ENCODE data around the gene TMPRSS9. TPM values are rescaled to one million over a fixed set of nuclear protein-coding genes. Genes with fewer than 3 reads are reported as not detected.

TMPRSS9 gene
- total RNA-seq, 1 experiment from 2014 or later, result 0.23 TPM

DNA sequence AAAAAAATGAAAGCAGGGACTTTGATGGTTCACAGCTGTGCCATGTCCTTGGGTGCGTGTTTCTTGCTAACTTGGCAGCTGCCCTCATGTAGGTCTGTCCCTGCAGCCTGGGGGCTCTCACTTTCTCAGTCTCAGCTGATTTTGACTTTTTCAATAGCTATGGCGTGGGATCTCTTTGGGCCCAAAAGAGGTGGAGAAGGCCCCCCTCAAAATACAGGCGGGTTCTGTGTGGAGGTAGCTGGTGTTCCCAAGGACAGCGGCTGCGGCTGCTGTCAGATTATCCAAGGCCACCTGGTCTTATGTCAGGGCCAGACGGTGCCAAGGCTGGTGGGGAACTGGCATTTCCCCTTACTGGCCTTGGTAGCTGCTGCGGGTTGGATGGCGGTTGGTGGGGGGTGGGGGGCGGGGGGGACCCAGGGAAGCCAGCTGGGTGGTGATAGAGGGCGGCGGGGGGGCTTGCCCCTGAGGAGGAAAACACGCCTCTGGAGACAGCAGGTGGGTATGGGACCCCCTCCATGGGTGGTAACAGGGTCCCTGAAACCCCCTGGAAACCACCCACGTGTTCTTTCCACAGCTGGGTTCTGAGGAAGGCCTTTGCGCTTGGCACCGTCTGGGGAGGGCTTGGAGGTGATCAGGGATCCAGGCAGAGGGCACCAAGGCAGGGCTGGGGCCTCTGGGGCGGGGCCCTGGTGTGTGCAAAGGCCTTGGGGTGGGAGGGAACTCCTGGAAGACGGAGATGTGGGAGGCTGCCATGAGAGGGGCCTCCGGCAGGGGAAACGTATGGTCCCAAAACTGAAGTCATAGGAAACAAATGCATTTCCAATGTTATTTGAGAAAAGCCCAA, 63.2 kb downstream of the TMPRSS9 start:
- Histone ChIP-seq H3K4me1 (ENCODE audit: control insufficient read depth, insufficient read depth, low read length) (peaks cover 5% of the 10 kb centered on the region; the same call in 1 of the 2 replicates), H3K9me3 (ENCODE audit: control insufficient read depth, insufficient read depth, low read depth, low read length) (no peaks in the 10 kb centered on the region), H3K36me3 (ENCODE audit: control insufficient read depth, insufficient read depth, low read length) (peaks cover 2% of the 10 kb centered on the region; the same call in 1 of the 2 replicates), H3K27ac (ENCODE audit: low read length) (no peak overlapping the region), H3K27me3 (ENCODE audit: control insufficient read depth, insufficient read depth, low read length) (no peaks in the 10 kb centered on the region), H3K4me3 (ENCODE audit: low read depth in 2 of 2, low read length in 2 of 2) (no peak overlapping the region)
- no peak for ATAC-seq
- no TSS peak for BruUV-seq (replicated peaks)
- no peak for DNase-seq (ENCODE audit: low read depth, low spot score)
- ChIA-PET POLR2A (interaction anchor here (0.6 to 0.7 kb wide), 3 partner anchors 129 to 202 kb away, joined by 3 to 8 read pairs (median 8); no protein-coding TSS in a partner anchor), CTCF (no interaction called here)
- TF ChIP-seq, protein P1, sequence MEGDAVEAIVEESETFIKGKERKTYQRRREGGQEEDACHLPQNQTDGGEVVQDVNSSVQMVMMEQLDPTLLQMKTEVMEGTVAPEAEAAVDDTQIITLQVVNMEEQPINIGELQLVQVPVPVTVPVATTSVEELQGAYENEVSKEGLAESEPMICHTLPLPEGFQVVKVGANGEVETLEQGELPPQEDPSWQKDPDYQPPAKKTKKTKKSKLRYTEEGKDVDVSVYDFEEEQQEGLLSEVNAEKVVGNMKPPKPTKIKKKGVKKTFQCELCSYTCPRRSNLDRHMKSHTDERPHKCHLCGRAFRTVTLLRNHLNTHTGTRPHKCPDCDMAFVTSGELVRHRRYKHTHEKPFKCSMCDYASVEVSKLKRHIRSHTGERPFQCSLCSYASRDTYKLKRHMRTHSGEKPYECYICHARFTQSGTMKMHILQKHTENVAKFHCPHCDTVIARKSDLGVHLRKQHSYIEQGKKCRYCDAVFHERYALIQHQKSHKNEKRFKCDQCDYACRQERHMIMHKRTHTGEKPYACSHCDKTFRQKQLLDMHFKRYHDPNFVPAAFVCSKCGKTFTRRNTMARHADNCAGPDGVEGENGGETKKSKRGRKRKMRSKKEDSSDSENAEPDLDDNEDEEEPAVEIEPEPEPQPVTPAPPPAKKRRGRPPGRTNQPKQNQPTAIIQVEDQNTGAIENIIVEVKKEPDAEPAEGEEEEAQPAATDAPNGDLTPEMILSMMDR (IDR thresholded peaks at IDR 0.05), result no peak
- TF ChIP-seq TCF7L2 (IDR thresholded peaks at IDR 0.05; ENCODE audit: low read depth, low read length), result no peak
- no peak for TF ChIP-seq SIN3A (IDR thresholded peaks at IDR 0.05; ENCODE audit: borderline replicate concordance, insufficient read depth, low read depth, low read length)
- TF ChIP-seq REST (IDR thresholded peaks at IDR 0.05; ENCODE audit: insufficient read depth in 1 of 2, low read depth in 2 of 2, low read length in 1 of 2), result no peak
- TF ChIP-seq POLR2AphosphoS5 (IDR thresholded peaks at IDR 0.05; ENCODE audit: low read depth, low read length), result no peak
- intact Hi-C loops (cut with micrococcal nuclease; ENCODE audit: unreplicated experiment) (no loop called here), in situ Hi-C loops (cut with HindIII; ENCODE audit: low pct_unique_long_range_greater_than_20kb, low sequenced_read_pairs) (no loop called here)

DNA sequence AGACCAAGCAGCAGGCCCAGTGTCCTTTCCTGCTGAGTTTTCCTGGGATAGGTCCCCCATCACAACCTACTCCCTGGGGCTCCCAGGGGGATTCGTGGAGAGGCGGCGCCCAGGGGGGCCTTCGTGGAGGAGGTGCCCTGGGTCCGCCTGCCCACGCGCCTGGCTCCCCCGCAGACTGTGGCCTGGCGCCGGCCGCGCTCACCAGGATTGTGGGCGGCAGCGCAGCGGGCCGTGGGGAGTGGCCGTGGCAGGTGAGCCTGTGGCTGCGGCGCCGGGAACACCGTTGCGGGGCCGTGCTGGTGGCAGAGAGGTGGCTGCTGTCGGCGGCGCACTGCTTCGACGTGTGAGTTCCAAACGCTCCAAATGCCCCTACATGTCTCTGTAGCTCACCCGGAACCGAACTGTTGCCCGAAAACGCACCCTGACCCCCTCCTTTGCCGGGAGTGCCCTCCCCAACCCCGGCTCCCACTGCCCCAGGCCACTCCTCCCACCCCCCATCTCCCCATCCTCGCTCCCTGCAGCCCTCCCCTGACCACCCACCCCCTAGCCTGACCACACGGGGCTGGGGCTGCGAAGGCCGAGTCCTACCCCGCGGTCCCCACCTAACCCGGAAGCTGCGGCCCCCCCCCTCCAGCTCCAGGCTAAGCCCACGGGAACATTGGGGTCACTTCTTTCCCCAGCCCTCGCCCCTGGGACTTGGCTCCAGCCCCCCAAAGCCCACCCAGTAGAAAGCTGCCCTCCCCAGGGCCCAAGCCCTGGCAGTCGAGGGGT, 64.0 kb downstream of the TMPRSS9 start:
- peaks cover 2% of the 10 kb centered on the region; the same call in 1 of the 2 replicates for H3K36me3 ChIP-seq (ENCODE audit: control insufficient read depth, insufficient read depth, low read length)
- no TSS peak for BruUV-seq (replicated peaks)
- intact Hi-C loops (cut with micrococcal nuclease; ENCODE audit: unreplicated experiment) (no loop called here), in situ Hi-C loops (cut with HindIII; ENCODE audit: low pct_unique_long_range_greater_than_20kb, low sequenced_read_pairs) (no loop called here)
- no peak overlapping the region for H3K4me3 ChIP-seq (ENCODE audit: low read depth in 2 of 2, low read length in 2 of 2)
- no peak overlapping the region for H3K27ac ChIP-seq (ENCODE audit: low read length)
- no peaks in the 10 kb centered on the region for H3K9me3 ChIP-seq (ENCODE audit: control insufficient read depth, insufficient read depth, low read depth, low read length)
- ATAC-seq (no peak), DNase-seq (ENCODE audit: low read depth, low spot score) (no peak)
- no peaks in the 10 kb centered on the region for H3K27me3 ChIP-seq (ENCODE audit: control insufficient read depth, insufficient read depth, low read length)
- CTCF ChIA-PET, result no interaction called here
- POLR2A ChIA-PET, result no interaction called here
- peaks cover 10% of the 10 kb centered on the region; the same call in 1 of the 2 replicates for H3K4me1 ChIP-seq (ENCODE audit: control insufficient read depth, insufficient read depth, low read length)
- TF ChIP-seq POLR2AphosphoS5 (IDR thresholded peaks at IDR 0.05; ENCODE audit: low read depth, low read length), result no peak
- TF ChIP-seq REST (IDR thresholded peaks at IDR 0.05; ENCODE audit: insufficient read depth in 1 of 2, low read depth in 2 of 2, low read length in 1 of 2), result no peak
